ENCODE results near the gene RRN3.
"Not testable (repeated sequence)": the region's sequence is repeated elsewhere in the genome, so short reads cannot be mapped to it uniquely, and the experiment has no call there.

Gene RRN3

DNA sequence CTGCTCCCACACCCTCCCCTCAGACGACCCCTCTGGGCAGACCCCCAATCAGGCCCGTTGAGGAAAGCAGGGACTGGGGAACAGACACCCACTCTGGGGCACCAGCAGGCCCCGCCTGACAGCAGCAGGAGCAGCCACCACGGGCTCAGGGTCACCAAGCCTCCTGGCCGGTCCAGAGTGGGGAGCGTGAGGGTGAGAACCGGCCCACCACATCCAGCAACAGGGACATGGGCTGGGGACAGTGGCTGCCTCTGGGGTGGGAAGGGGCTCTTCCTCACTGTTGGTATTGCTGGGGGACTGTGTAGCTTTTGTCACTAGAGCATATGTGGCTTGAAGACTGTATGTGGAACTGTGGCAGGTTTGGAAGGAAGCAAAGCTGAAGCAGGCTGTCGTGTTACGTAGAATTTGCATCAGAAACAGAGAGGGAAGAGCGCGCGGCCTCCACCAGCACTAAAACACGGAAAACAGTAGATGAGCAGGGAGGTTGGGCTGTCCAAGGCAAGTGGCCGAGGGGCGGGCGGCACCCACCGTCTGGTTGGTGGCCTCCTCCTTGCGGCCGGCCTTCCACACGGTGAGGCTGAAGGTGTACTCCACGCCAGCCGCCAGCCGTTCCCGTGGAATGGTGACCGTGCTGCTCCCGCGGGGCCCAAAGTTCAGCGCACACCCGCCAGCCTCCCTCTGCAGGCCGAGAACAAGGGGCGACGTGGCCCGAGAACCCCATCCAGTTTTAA, 40.8 kb upstream of the RRN3 start:
- H3K4me1 ChIP-seq (ENCODE audit: control insufficient read depth, insufficient read depth, low read length); H3K9ac ChIP-seq (ENCODE audit: low read depth, low read length); H3K27ac ChIP-seq (ENCODE audit: low read depth, low read length); H3K4me3 ChIP-seq (ENCODE audit: low read depth, low read length); H3K9me3 ChIP-seq (ENCODE audit: control insufficient read depth, insufficient read depth, low read length); H3K36me3 ChIP-seq (ENCODE audit: control insufficient read depth, insufficient read depth, low read length); H3K27me3 ChIP-seq (ENCODE audit: control insufficient read depth, insufficient read depth, low read length): not testable (repeated sequence)

DNA sequence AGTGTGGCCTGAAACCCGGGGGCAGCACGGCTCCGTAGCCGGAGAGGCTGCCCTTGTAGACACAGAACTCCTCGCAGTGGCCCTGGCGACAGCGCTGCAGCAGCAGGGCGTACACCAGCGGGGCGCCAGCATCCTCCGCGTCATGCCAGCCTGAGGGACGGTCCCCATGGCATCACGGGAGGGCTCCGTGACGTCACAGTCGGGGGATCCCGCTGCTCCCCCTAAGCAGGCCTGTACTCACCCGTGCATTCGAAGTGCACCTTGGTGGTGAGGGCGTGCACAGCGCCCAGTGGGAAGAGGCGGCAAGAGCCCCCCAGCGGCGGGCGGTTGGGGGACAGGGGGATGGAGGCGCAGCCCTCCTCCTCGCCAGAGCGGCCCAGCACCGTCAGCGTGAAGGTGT, 39.5 kb upstream of the RRN3 start:
- not testable (repeated sequence) for H3K27ac ChIP-seq (ENCODE audit: low read depth, low read length); H3K36me3 ChIP-seq (ENCODE audit: control insufficient read depth, insufficient read depth, low read length); H3K9me3 ChIP-seq (ENCODE audit: control insufficient read depth, insufficient read depth, low read length); H3K4me1 ChIP-seq (ENCODE audit: control insufficient read depth, insufficient read depth, low read length); H3K4me3 ChIP-seq (ENCODE audit: low read depth, low read length); H3K9ac ChIP-seq (ENCODE audit: low read depth, low read length); H3K27me3 ChIP-seq (ENCODE audit: control insufficient read depth, insufficient read depth, low read length)

DNA sequence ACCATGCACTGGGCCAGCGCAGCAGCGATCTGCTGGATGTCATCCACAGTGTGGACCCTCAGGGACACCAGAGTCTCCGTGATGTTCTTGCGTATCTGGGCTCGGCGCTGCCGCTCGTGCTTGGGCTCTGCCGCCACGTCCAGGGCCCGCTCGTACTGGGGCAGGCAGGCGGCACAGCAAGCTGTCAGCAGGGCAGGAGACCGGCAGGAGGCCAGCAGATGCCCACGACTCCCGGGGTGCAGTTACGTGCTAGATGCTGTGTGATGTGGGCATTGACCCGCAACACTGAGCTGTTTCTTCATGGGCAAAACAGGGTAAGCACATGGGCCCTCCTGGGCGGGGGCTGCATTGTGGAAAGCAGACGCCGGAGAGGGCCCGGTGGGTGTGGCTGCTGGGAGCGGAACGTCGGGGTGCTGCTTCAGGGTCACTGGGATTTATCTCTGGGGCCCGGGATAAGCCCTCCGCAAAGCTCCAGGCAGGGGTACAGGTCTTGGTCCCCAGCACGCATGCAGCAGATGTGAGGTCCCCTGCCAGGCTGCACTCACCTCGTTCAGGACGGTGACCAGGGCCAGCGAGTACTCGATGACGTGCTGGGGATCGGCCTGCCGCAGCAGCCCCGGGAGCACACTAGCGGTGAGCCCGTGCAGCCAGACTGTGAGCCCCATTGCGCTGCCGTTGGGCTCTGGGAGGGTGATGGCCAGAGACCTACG, 38.8 kb upstream of the RRN3 start:
- not testable (repeated sequence) for H3K9me3 ChIP-seq (ENCODE audit: control insufficient read depth, insufficient read depth, low read length); H3K27ac ChIP-seq (ENCODE audit: low read depth, low read length); H3K4me1 ChIP-seq (ENCODE audit: control insufficient read depth, insufficient read depth, low read length); H3K9ac ChIP-seq (ENCODE audit: low read depth, low read length); H3K4me3 ChIP-seq (ENCODE audit: low read depth, low read length); H3K36me3 ChIP-seq (ENCODE audit: control insufficient read depth, insufficient read depth, low read length); H3K27me3 ChIP-seq (ENCODE audit: control insufficient read depth, insufficient read depth, low read length)

DNA sequence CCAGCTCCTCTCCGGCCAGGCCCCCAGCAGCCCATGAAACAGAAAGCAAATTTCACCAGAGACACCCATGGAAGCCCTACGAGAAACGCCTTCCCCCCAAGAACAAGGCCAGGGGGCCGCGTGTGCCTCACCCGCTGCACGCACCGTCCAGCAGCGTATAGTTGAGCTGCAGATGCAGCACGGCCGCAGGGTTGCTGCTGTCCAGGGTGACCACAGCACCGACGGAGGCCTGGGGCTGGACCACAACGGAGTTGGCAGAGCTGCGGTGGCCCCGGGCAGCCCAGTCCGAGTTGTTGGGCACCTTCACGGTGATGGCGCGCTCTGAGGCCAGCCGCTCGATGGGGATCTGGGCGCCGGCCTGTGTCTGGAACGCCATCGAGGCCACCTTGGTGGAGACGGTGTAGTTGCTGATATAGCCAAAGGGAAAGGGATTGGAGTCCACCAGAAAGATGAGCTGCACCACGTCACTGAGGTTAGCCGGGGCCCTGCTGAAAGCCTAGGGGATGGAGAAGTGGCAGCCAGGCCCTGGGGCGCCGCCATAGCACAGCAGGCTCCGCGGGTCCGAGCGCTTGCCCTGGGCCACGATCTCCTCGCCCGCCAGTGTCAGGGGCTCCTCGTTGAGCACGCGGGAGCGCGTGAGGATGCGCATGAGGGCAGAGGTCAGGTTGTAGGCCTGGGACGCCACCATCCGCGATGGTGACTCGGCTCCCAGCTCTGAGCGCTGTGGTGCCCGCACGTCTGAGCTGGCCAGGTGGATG, 37.0 kb upstream of the RRN3 start:
- H3K4me1 ChIP-seq (ENCODE audit: control insufficient read depth, insufficient read depth, low read length); H3K27me3 ChIP-seq (ENCODE audit: control insufficient read depth, insufficient read depth, low read length); H3K36me3 ChIP-seq (ENCODE audit: control insufficient read depth, insufficient read depth, low read length); H3K4me3 ChIP-seq (ENCODE audit: low read depth, low read length); H3K27ac ChIP-seq (ENCODE audit: low read depth, low read length); H3K9me3 ChIP-seq (ENCODE audit: control insufficient read depth, insufficient read depth, low read length); H3K9ac ChIP-seq (ENCODE audit: low read depth, low read length): not testable (repeated sequence)

DNA sequence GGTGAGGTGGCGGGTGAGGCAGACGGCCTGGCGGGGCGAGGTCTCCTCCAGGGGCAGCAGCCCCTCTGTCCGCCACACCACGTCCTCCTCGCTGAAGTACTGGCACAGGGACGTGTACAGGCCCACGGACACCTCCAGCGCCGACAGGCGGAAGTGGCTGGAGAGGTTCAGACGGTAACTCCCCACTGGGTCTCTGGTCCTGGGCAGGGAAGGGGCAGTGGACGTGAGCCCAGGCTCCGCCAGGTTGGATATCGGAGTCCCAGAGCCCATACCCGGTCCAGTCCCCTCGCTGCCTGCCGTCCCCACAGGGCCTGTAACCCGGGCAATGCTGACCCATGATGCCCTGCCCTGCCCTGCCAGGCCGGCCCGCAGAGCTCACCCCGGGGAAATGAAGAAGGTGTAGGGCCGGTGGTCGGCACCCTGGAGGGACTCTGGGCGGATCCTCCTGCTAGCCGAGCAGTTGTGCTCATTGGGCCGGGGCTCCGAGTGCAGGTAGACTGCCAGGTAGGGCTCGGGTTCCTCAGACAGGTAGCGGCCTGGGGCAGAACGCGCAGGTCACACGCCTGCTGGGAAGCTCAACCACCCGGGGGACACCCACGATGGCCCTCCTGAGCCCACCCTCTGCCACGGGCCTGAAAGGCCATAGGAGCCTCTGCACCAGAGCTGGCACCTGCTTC, 36.3 kb upstream of the RRN3 start:
- not testable (repeated sequence) for H3K27ac ChIP-seq (ENCODE audit: low read depth, low read length); H3K9ac ChIP-seq (ENCODE audit: low read depth, low read length)

DNA sequence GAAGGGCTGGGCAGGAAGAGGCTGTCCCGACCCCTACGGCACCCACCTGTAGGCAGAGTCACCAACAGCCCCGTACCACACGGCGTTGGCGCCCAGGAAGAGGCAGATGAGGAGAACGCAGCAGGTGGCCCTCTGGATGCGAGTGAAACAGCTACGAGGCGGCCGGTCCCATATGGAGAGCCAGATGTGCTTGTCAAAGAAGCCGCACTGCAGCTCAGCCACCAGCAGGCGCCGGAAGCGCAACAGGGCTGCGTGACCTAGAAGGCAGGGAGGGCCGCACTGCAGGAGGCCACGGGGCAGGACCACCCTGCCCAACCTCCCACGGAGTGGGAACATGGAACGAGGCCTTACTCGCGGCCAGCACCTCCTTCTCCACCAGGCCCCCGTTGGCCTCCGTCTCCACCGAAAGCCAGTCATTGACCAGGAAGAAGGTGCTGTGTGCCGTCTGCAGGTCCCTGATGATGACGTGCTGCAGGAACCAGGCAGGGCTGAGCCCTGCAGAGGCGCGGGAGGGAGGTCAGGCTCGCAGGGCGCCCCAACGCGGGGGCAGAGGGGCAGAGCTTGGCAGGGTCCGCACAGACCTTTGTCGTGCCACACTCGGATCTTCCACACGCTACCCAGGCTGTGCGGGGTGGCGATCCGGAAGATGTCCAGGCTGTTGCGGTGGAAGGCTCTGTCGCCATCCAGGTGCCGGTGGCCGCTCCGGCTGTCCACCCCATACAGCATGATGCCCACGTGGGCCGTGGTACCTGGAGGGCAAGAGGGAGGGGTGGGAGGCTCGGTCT, 33.8 kb upstream of the RRN3 start:
- H3K27me3 ChIP-seq (ENCODE audit: control insufficient read depth, insufficient read depth, low read length); H3K4me3 ChIP-seq (ENCODE audit: low read depth, low read length); H3K36me3 ChIP-seq (ENCODE audit: control insufficient read depth, insufficient read depth, low read length); H3K9me3 ChIP-seq (ENCODE audit: control insufficient read depth, insufficient read depth, low read length); H3K9ac ChIP-seq (ENCODE audit: low read depth, low read length); H3K4me1 ChIP-seq (ENCODE audit: control insufficient read depth, insufficient read depth, low read length); H3K27ac ChIP-seq (ENCODE audit: low read depth, low read length): not testable (repeated sequence)

More for the DNA sequence above, 36.3 kb upstream of the RRN3 start:
- not testable (repeated sequence) for H3K4me1 ChIP-seq (ENCODE audit: control insufficient read depth, insufficient read depth, low read length); H3K4me3 ChIP-seq (ENCODE audit: low read depth, low read length); H3K27me3 ChIP-seq (ENCODE audit: control insufficient read depth, insufficient read depth, low read length); H3K9me3 ChIP-seq (ENCODE audit: control insufficient read depth, insufficient read depth, low read length); H3K36me3 ChIP-seq (ENCODE audit: control insufficient read depth, insufficient read depth, low read length)

DNA sequence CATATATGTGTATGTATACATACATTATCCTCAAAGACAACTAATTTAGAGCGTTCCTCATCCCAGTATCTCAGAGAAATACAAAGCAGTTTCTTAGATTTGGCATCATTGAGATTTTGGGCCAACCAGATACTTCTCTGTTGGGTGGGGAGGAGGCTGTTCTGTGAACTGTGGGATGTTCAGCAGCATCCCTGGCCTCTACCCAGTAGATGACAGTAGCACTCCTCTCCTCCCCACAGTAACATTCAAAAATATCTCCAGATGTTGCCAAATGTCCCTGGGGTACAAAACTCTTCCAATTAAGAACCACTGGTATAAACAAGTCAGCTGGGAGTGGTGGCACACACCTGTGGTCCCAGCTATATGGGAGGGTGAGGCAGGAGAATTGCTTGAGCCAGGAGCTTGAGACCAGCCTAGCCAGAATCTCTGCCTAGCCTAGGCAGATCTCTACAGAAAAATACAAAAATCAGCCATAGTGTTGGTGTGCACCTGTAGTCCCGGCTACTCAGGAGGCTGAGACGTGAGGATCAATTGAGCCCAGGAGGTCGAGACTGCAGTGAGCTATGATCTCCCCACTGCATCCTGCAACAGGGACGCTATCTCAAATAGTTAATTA, 6.4 kb upstream of the RRN3 start:
- H3K9ac ChIP-seq (ENCODE audit: low read depth, low read length); H3K9me3 ChIP-seq (ENCODE audit: control insufficient read depth, insufficient read depth, low read length); H3K36me3 ChIP-seq (ENCODE audit: control insufficient read depth, insufficient read depth, low read length); H3K4me3 ChIP-seq (ENCODE audit: low read depth, low read length); H3K27ac ChIP-seq (ENCODE audit: low read depth, low read length); H3K4me1 ChIP-seq (ENCODE audit: control insufficient read depth, insufficient read depth, low read length); H3K27me3 ChIP-seq (ENCODE audit: control insufficient read depth, insufficient read depth, low read length): not testable (repeated sequence)

DNA sequence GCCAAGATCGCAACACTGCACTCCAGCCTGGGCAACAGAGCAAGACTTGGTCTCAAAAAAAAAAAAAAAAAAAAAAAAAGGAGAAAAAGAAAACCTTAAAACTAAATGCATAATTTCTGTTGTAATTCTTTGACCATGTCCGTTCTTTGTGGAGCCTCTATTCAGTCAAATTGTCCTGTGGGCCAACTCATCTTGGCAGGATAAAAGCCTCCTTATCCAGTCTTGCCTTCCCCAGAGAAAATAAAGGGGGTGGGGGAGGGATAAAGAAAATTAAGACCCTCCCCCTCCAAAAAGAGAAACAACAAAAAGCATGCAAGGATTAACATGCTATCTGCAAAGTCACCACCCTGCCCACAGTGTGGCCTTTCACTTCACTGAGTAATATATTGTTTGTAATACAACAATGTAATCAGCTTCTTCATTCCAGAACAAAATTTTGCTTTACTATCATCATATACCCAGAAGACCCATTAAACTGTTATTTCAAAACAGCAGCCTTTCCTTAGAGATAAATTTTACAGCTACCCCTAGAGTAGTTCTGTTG, 5.4 kb upstream of the RRN3 start:
- not testable (repeated sequence) for H3K27ac ChIP-seq (ENCODE audit: low read depth, low read length); H3K4me3 ChIP-seq (ENCODE audit: low read depth, low read length); H3K27me3 ChIP-seq (ENCODE audit: control insufficient read depth, insufficient read depth, low read length); H3K9me3 ChIP-seq (ENCODE audit: control insufficient read depth, insufficient read depth, low read length); H3K4me1 ChIP-seq (ENCODE audit: control insufficient read depth, insufficient read depth, low read length); H3K36me3 ChIP-seq (ENCODE audit: control insufficient read depth, insufficient read depth, low read length); H3K9ac ChIP-seq (ENCODE audit: low read depth, low read length)

DNA sequence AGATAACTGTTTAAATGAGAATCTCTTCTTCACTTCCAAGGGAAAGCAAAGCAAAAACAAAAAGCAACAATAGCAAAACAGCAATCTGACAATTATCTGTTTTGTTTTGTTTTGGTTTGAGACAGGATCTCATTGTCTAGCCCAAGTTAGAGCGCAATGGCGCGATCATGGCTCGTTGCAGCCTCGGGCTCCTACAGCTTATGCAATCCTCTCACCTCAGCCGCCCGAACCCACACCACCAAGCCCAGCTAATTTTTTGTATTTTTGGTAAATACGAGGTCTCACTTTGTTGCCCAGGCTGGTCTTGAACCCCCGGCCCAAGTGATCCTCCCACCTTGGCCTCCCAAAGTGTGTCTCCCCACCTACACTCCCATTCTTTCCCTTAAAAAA, 2.5 kb upstream of the RRN3 start:
- not testable (repeated sequence) for H3K9ac ChIP-seq (ENCODE audit: low read depth, low read length); H3K27me3 ChIP-seq (ENCODE audit: control insufficient read depth, insufficient read depth, low read length); H3K4me3 ChIP-seq (ENCODE audit: low read depth, low read length); H3K4me1 ChIP-seq (ENCODE audit: control insufficient read depth, insufficient read depth, low read length); H3K27ac ChIP-seq (ENCODE audit: low read depth, low read length); H3K36me3 ChIP-seq (ENCODE audit: control insufficient read depth, insufficient read depth, low read length); H3K9me3 ChIP-seq (ENCODE audit: control insufficient read depth, insufficient read depth, low read length)

DNA sequence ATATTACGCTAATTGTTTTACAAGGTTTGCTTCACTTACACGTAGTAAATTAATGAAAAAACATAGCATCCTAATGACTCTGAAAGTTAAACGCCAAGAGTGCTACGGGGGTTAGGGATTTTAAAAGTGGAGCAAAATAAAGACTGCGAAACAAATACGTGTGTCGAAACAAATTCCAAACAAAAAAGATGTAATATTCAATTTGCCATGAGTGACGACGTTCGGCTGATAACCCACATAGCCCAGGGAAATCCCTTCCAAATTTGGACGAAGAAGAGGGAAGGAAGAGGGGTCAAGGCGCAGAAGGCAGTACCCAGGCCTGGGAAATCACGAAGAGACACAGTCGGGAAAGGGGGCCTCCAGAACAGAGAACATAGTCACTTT, 509 bp downstream of the RRN3 start:
- H3K4me1 ChIP-seq (ENCODE audit: control insufficient read depth, insufficient read depth, low read length); H3K9me3 ChIP-seq (ENCODE audit: control insufficient read depth, insufficient read depth, low read length); H3K27me3 ChIP-seq (ENCODE audit: control insufficient read depth, insufficient read depth, low read length): not testable (repeated sequence)
- Histone ChIP-seq H3K4me3 (ENCODE audit: low read depth, low read length) (peak overlapping the region; percentile 79), H3K27ac (ENCODE audit: low read depth, low read length) (peak overlapping the region; percentile 82), H3K36me3 (ENCODE audit: control insufficient read depth, insufficient read depth, low read length) (peaks cover 27% of the 10 kb centered on the region), H3K9ac (ENCODE audit: low read depth, low read length) (peak overlapping the region; percentile 89)
